ENCODE measurements around the gene NOS1. TPM values are rescaled to one million over a fixed set of nuclear protein-coding genes. Genes with fewer than 3 reads are reported as not detected.

NOS1 gene
- total RNA-seq, 1 donor from 2014 or later = not detected

GRCh38 chr12:117312770-117313169, 48.7 kb downstream of the NOS1 start:
- TF ChIP-seq CTCF (IDR thresholded peaks at IDR 0.05) = no peak
- no peaks in the 10 kb centered on the region for H3K4me1 Mint-ChIP-seq (ENCODE audit: low read depth)
- peaks cover 2% of the 10 kb centered on the region for H3K36me3 Mint-ChIP-seq (ENCODE audit: low read depth)
- peaks cover 5% of the 10 kb centered on the region for H3K9me3 Mint-ChIP-seq (ENCODE audit: low read depth)
- no peak overlapping the region for H3K27ac Mint-ChIP-seq (ENCODE audit: unreplicated experiment)
- no peak for DNase-seq (ENCODE audit: low spot score)
- peaks cover 3% of the 10 kb centered on the region for H3K27me3 Mint-ChIP-seq (ENCODE audit: low read depth)
- no peak overlapping the region for H3K4me3 Mint-ChIP-seq (ENCODE audit: unreplicated experiment)

- no peak for DNase-seq (ENCODE audit: low spot score)
- Mint-ChIP-seq H3K4me3 (ENCODE audit: unreplicated experiment) (no peak overlapping the region), H3K9me3 (ENCODE audit: low read depth) (no peaks in the 10 kb centered on the region), H3K27me3 (ENCODE audit: low read depth) (peaks cover 3% of the 10 kb centered on the region), H3K36me3 (ENCODE audit: low read depth) (no peaks in the 10 kb centered on the region), H3K4me1 (ENCODE audit: low read depth) (no peaks in the 10 kb centered on the region), H3K27ac (ENCODE audit: unreplicated experiment) (no peak overlapping the region)
- TF ChIP-seq CTCF (IDR thresholded peaks at IDR 0.05) = no peak
Measured at GRCh38 chr12:117309276-117309925, 52.0 kb downstream of the NOS1 start.

- Mint-ChIP-seq H3K4me1 (ENCODE audit: low read depth) (no peaks in the 10 kb centered on the region), H3K36me3 (ENCODE audit: low read depth) (no peaks in the 10 kb centered on the region), H3K9me3 (ENCODE audit: low read depth) (no peaks in the 10 kb centered on the region), H3K27ac (ENCODE audit: unreplicated experiment) (no peak overlapping the region), H3K27me3 (ENCODE audit: low read depth) (peaks cover 3% of the 10 kb centered on the region), H3K4me3 (ENCODE audit: unreplicated experiment) (no peak overlapping the region)
- DNase-seq (ENCODE audit: low spot score) = no peak
- no peak for TF ChIP-seq CTCF (IDR thresholded peaks at IDR 0.05)
Measured at GRCh38 chr12:117300174-117300573, 61.3 kb downstream of the NOS1 start.

GRCh38 chr12:117298648-117299225, 62.7 kb downstream of the NOS1 start:
- H3K36me3 Mint-ChIP-seq (ENCODE audit: low read depth) = no peaks in the 10 kb centered on the region
- H3K4me3 Mint-ChIP-seq (ENCODE audit: unreplicated experiment) = no peak overlapping the region
- no peak for DNase-seq (ENCODE audit: low spot score)
- peaks cover 3% of the 10 kb centered on the region for H3K27me3 Mint-ChIP-seq (ENCODE audit: low read depth)
- TF ChIP-seq CTCF (IDR thresholded peaks at IDR 0.05) = no peak
- H3K9me3 Mint-ChIP-seq (ENCODE audit: low read depth) = no peaks in the 10 kb centered on the region
- no peaks in the 10 kb centered on the region for H3K4me1 Mint-ChIP-seq (ENCODE audit: low read depth)
- H3K27ac Mint-ChIP-seq (ENCODE audit: unreplicated experiment) = no peak overlapping the region

- Mint-ChIP-seq H3K36me3 (ENCODE audit: low read depth) (no peaks in the 10 kb centered on the region), H3K27me3 (ENCODE audit: low read depth) (peaks cover 3% of the 10 kb centered on the region), H3K4me3 (ENCODE audit: unreplicated experiment) (no peak overlapping the region), H3K27ac (ENCODE audit: unreplicated experiment) (no peak overlapping the region), H3K9me3 (ENCODE audit: low read depth) (no peaks in the 10 kb centered on the region), H3K4me1 (ENCODE audit: low read depth) (no peaks in the 10 kb centered on the region)
- no peak for DNase-seq (ENCODE audit: low spot score)
- TF ChIP-seq CTCF (IDR thresholded peaks at IDR 0.05) = no peak
Measured at GRCh38 chr12:117298191-117298590, 63.2 kb downstream of the NOS1 start.
